Neural crest cell (in vitro differentiated cells): ENCODE results near the gene THTPA. TPM values are rescaled to one million over a fixed set of nuclear protein-coding genes. Genes with fewer than 3 reads are reported as not detected.

Experiments used
- DNase-seq: peaks from one replicate; pipeline ENCODE4 v3.0.0; 2021; ENCODE audit warnings: low read depth, mixed read lengths, low spot score
- H3K27ac Mint-ChIP-seq: one replicate; pipeline ENCODE4 v1.8.0; 2021; ENCODE audit warnings: mild to moderate bottlenecking, mixed read lengths; ENCODE audit not compliant: unreplicated experiment
- H3K27me3 Mint-ChIP-seq: 2 replicates; pipeline ENCODE4 v1.8.0; 2021; ENCODE audit warnings: low read depth, mild to moderate bottlenecking, mixed read lengths
- H3K36me3 Mint-ChIP-seq: 2 replicates; pipeline ENCODE4 v1.8.0; 2021; ENCODE audit warnings: low read depth, mild to moderate bottlenecking, mixed read lengths
- H3K4me1 Mint-ChIP-seq: 2 replicates; pipeline ENCODE4 v1.8.0; 2021; ENCODE audit warnings: mixed read lengths
- H3K4me3 Mint-ChIP-seq: one replicate; pipeline ENCODE4 v1.8.0; 2021; ENCODE audit warnings: mild to moderate bottlenecking, mixed read lengths
- H3K9me3 Mint-ChIP-seq: 2 replicates; pipeline ENCODE4 v1.8.0; 2021; ENCODE audit warnings: mixed read lengths
- total RNA-seq: library from RNA; stranded (reverse); gene quantifications from 2 replicates; pipeline ENCODE4 v1.2.1, GENCODE V29; 2021
- TF ChIP-seq, protein P1 (sequence below): fragments of 200-600 bp; sonication (generic); conservative IDR thresholded peaks from 2 replicates; pipeline ENCODE4 v1.5.0; 2021; ENCODE audit warnings: antibody characterized with exemption, mild to moderate bottlenecking

THTPA gene
- total RNA-seq, 1 donor from 2014 or later, result 19.4 TPM

DNA sequence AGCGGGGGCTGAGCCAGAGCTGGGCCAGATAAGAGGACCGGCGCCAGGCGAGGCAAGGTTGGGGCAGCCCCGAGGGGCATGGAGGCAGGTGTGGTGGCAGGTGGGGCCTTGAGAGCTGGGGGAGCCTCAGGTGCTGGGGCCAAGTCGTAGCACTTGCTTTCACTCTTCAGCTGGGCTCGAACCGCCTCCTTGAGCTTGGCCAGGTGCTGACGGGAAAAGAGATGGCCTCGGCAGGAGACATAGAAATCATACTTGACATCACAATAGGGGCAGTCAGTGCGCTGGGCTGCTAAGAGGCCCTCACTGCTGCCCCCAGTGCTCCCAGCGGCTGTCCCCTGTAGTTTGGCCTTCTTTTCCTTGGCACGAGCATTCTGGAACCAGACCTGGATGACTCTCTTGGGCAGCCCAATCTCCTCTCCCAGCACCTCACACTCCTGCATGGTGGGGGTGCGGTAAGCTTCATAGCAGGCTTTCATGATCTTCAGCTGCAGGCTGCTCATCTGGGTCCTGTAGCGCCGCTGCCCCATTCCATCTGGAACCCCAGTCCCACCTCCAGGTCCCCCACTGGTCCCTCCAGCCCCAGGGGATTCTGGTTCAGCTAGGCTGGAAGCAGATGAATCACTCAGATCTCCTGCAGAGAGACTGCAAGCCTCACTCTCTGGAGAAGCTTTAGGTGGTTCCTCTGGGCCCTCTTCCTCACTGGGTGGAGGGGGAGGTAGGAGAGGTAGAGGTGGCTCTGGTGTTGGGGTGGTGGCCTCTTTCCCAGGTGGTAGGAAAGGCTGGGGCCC is 32.6 kb upstream of the THTPA start:
- no peaks in the 10 kb centered on the region for H3K9me3 Mint-ChIP-seq
- no peaks in the 10 kb centered on the region for H3K27me3 Mint-ChIP-seq
- TF ChIP-seq, protein P1, sequence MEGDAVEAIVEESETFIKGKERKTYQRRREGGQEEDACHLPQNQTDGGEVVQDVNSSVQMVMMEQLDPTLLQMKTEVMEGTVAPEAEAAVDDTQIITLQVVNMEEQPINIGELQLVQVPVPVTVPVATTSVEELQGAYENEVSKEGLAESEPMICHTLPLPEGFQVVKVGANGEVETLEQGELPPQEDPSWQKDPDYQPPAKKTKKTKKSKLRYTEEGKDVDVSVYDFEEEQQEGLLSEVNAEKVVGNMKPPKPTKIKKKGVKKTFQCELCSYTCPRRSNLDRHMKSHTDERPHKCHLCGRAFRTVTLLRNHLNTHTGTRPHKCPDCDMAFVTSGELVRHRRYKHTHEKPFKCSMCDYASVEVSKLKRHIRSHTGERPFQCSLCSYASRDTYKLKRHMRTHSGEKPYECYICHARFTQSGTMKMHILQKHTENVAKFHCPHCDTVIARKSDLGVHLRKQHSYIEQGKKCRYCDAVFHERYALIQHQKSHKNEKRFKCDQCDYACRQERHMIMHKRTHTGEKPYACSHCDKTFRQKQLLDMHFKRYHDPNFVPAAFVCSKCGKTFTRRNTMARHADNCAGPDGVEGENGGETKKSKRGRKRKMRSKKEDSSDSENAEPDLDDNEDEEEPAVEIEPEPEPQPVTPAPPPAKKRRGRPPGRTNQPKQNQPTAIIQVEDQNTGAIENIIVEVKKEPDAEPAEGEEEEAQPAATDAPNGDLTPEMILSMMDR, result no peak
- no peak overlapping the region for H3K27ac Mint-ChIP-seq
- DNase-seq, result no peak
- no peak overlapping the region for H3K4me3 Mint-ChIP-seq
- no peaks in the 10 kb centered on the region for H3K36me3 Mint-ChIP-seq
- peaks cover 4% of the 10 kb centered on the region for H3K4me1 Mint-ChIP-seq

DNA sequence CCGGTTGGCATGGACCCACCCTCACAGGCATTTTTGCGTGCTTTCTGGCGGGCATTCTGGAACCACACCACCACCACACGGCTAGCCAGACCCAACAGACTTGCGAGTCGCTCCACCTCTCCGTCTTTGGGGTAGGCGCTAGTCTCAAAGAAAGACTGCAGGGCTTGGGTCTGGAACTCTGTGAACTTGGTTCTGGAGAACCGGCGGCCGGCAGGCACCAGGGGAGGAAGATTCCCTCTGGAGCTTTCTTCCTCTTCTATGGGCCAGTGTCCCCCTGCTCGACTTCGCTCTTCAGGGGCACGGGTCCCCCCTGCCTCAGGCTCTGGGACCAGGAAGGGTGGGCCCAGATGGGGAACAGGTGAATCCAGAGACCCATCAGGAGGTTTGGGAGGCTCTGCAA is 31.1 kb upstream of the THTPA start:
- peak overlapping the region; percentile 67 for H3K27ac Mint-ChIP-seq
- H3K27me3 Mint-ChIP-seq, result no peaks in the 10 kb centered on the region
- no peaks in the 10 kb centered on the region for H3K9me3 Mint-ChIP-seq
- TF ChIP-seq, protein P1, result no peak
- H3K36me3 Mint-ChIP-seq, result no peaks in the 10 kb centered on the region
- peaks cover 18% of the 10 kb centered on the region for H3K4me1 Mint-ChIP-seq
- no peak overlapping the region for H3K4me3 Mint-ChIP-seq
- DNase-seq, result no peak

DNA sequence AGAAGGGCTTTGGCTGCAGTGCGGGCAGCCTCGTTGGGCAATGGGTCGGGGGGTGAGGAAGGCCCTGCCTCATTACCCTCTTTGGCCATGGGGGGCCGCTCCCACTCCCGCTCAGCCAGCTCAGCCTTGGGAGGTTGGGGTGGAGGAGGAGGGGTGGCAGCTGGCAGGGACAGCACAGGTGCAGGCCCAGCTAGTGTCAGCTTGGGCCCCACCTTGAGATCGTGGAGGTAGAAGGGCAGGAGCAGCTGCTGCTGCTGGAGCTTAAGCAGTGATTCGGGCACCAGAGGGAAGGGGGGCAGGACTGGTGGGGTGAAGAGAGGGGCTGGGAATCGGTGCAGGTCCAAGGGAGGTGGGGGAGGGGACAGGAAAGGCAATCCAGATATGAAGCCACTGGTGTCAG is 30.5 kb upstream of the THTPA start:
- no peaks in the 10 kb centered on the region for H3K9me3 Mint-ChIP-seq
- no peak overlapping the region for H3K27ac Mint-ChIP-seq
- H3K4me1 Mint-ChIP-seq, result peaks cover 25% of the 10 kb centered on the region
- H3K4me3 Mint-ChIP-seq, result no peak overlapping the region
- H3K27me3 Mint-ChIP-seq, result no peaks in the 10 kb centered on the region
- TF ChIP-seq, protein P1, result no peak
- DNase-seq, result no peak
- no peaks in the 10 kb centered on the region for H3K36me3 Mint-ChIP-seq

DNA sequence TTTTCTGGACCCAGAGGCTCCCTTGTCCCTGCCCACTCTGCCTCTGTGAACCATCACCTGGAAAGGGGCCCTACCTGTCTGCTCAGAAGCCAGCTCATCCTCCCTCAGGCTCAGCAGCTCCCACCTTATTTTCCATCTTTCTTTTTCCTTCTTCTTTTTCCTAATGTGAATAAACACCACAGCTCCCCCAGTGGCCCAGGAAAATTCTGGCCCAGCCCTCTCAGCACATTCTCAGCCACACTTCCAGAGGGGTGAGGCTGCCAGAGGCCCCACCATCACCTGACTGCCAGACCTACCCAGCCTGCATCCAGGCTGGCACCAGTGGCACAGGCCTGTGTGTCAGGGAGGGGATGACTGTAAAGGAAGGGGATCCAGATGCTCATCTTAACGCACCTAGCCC is 27.5 kb upstream of the THTPA start:
- Mint-ChIP-seq H3K9me3 (no peaks in the 10 kb centered on the region), H3K36me3 (no peaks in the 10 kb centered on the region), H3K27ac (peak overlapping the region; percentile 47), H3K27me3 (no peaks in the 10 kb centered on the region), H3K4me1 (peaks cover 29% of the 10 kb centered on the region), H3K4me3 (no peak overlapping the region)
- no peak for DNase-seq
- TF ChIP-seq, protein P1, result peak; percentile 32

DNA sequence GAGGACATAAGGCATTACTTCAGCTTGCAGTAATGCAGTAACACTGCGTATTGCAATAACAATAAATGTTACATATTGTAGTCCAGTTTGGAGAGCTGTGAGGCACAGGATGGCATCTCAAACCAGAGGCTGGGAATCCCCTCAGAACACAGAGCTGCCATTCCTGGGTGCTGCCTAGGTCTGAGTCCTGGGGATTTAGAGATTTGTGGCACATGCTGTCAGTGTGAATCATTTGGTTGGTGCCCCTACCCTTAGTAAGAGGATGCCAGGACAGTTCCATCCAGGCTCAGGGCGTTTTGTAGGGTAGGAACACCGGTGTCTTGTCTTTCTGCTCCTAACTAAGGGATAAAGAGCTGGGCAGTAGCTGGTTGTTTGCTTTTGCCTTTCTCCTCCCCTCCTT is 27.1 kb upstream of the THTPA start:
- no peaks in the 10 kb centered on the region for H3K9me3 Mint-ChIP-seq
- H3K4me3 Mint-ChIP-seq, result no peak overlapping the region
- H3K27me3 Mint-ChIP-seq, result no peaks in the 10 kb centered on the region
- TF ChIP-seq, protein P1, result no peak
- H3K4me1 Mint-ChIP-seq, result peaks cover 29% of the 10 kb centered on the region
- H3K36me3 Mint-ChIP-seq, result no peaks in the 10 kb centered on the region
- DNase-seq, result no peak
- H3K27ac Mint-ChIP-seq, result peak overlapping the region; percentile 69
